GM21576 (cell line): ENCODE data around the gene LRRC4C.
"Not testable (repeated sequence)": the region's sequence is repeated elsewhere in the genome, so short reads cannot be mapped to it uniquely, and the experiment has no call there.

Experiments used
- ATAC-seq: cut with Tn5 transposase; IDR thresholded peaks from one replicate; pipeline ENCODE4 v1.9.1; 2021; ENCODE audit warnings: mild to moderate bottlenecking, moderate library complexity; ENCODE audit not compliant: unreplicated experiment

LRRC4C gene

DNA sequence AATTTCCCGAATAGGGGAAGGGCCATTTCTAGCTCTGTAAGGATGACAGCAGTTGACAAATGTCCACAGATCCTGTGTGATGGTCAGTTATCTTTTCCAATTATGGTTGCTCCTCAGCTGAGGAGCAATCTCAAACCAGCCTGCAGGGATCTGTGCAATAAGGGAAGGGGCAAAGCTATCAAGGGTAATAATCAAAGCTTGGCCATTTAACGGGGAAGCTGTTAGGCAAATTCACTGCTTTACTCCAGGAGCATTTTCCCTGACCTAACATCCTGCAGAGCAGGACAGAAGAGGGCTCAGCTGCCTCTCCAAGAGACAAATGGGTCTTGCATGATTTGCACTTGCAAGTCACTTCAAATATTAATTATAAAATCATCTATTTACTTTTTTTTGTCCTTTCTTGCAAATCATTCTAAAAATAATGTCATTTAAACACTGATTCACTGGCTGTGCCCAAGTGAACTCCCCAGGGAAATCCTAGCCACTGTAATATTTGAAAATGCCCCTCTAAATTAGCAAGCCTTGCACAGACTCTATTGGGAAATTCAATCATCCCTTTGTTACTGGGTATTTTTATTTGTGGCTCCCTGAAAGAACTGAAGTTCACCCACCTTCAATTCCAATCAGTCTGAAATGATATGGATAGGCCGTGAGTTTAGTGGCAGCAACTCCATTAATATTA is 1256.7 kb downstream of the LRRC4C start:
- ATAC-seq, result no peak

DNA sequence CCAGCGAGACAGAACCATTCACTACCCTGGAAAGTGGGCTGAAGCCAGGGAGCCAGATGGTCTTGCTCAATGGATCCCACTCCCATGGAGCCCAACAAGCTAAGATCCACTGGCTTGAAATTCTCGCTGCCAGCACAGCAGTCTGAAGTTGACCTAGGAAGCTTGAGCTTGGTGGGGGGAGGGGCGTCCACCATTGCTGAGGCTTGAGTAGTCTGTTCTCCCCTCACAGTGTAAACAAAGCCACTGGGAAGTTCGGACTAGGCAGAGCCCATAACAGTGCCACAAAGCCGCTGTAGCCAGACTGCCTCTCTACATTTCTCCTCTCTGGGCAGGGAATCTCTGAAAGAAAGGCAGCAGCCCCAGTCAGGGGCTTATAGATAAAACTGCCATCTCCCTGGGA is 1266.9 kb downstream of the LRRC4C start:
- not testable (repeated sequence) for ATAC-seq

DNA sequence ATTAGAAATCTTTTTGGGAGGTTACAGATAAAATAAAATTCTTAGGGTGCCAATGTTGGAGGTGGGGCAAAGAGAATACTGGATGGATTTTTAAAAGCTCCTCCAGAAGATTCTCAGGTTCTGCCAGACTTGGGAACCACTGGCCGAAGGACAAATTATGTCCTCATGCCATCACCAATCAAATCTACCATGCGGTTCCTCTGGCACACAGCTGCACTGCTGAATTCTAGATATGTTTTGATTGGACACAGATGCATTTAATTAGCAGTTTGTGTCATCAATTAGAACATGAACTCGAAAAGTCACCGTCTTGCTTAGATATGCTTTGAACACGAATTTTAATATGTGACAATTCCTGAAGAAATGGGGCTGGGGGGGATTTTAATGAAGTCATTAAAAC is 1269.2 kb downstream of the LRRC4C start:
- ATAC-seq, result no peak

DNA sequence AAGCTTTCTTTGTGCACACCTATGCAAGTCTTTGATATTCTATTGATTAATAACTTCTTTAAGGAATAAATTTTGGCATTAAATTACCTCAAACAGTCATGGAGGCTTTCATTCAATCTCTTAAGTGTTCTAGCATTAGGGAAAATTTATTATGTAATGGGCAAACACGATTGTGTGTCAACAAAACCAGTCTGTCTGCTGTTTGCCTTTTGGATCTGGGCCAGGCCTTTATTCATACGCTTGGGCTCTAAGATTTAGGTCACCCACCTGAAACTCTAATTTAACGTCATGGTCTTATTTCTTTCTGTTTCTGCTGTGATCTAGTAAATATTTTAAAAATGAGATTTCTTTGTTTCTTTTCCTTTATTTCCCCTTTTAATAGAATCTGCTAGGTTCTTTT is 1270.6 kb downstream of the LRRC4C start:
- no peak for ATAC-seq

DNA sequence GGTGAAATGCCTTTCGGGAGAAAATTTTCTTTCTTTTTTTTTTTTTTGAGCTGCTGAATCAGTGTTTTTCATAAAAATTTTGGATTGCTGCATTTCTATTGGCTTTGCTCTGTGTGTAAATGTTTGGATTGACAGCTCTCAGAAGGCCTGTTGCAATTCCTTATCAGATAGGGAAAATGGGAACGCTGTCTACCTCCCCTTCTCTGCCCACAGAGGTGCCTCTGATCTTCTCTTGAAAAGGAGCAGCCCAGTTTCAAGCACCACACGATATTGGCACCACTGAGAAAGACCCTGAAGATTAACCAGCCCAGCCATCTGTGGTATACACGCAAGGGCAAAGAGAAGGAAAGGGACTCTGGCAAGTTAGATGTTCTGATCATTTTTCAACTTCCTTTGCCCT is 1272.2 kb downstream of the LRRC4C start:
- no peak for ATAC-seq

DNA sequence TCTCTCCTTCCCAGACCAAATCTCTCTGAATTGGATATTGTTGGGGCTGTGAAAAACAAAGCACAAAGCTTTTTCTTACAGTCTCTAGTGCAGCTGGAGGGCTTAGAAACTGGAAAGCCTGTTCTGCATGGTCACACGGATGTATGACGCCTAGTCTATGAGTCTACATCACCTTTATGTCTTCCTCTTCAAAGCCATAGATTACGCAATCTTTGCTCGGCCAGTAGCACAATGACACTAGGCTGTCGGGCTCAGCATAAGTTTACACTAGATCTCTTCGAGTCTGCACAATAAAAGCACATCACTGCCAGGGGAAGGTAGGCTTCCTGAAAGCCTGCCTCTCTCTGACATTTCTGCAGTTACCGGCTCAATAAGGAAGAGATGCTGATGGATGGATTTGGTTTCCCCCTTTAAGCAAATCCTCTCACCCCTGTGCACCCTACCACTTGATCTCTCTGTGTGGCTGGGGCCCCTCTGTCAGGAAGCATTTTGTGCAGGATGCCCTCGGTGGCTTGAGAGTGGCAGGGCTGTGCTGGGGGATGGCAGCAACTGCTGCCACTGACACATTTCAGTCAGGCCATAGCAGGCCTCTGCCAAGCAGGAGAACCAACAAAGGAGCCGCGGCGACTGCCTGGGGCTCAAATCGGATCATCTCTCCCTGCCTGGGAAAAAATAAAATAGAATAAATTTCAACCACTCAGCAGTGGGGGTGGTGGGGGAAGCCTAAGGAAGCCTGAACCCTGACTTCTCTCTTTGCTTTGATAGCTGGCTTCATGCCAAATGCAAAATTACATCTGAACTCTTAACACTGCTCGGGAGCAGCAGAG is 1272.8 kb downstream of the LRRC4C start:
- ATAC-seq, result no peak

DNA sequence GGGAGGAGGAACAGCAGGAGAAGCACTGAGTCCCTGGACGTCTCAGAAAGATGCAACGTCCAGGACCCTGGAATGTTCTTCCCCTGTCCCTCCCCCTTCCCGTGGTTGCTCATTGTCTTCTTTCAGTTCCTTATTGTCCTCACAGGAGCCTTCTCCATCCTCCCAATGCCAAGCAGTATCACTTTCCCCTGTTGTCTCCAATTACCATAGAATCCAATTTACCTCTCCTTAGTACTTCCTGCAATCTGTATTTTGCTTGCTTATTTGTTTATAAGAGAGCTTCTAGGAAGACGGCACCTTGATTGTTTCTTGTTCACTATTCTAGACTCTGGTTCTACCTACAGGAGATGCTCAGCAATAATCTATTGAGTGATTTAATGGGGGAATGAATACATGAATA is 1273.7 kb downstream of the LRRC4C start:
- ATAC-seq, result no peak

DNA sequence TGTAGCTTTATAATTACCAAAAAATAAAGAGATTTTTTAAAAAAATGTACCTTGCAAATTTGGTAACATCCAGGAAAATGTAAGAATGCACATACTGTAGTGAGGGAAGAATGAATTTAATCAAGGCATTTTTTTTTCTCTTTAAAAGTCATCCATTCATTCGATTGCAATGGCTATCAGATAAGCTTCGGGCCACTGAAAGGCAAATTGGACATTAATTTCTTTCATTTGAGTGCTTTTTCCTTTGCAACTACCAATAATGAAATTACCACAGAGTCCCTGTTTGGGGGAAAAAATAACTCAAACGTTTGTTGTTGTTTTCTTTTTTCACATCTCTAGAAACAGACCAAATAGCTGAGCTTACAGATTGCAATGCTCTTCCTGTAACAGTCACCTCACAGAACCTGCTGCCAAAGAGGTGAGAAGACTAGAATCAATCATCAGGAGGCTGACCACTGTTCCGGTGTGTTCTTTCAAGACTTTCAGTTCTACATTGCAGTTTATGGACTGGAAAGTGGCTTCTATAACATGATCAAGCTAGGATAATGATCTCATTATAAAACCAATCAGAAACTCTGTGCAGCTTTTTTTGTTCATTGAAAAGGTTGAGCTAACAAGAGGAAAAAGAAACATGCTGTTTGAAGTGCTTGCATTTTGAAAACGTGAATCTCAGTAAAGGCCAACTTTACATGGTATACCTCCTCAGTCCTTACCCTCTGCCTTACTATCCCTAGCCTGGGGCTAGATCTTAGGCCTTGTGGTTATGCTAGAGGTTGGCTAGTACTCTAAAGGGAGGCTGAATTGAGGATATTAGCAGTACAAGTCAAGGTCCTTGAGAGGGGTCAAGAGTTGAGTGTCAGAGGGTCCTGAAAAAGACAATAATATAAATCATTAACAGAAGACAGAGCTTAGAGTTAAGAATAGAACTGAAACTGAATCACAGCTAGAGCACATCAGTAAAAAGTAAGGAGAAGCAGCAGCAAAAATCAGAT is 1276.1 kb downstream of the LRRC4C start:
- peak; percentile 82 for ATAC-seq

DNA sequence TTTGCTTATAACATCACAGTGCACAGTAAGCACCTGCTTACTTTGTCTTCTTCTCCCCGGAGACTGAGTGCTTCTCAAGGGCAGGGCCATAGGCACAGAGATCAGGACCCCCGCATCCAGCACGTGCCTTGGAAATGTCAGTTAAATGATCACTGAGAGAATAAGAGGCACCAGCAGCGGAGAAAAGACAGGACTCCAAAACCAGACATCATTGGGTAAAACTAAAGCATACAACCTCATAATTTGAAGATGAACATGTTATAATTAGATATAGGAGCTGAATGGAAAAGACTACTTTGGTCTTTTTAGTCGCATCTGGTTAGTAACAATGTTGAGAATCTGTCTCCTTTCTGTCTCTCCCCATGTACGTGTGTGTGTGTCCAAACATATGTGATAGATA is 1279.9 kb downstream of the LRRC4C start:
- ATAC-seq, result no peak

DNA sequence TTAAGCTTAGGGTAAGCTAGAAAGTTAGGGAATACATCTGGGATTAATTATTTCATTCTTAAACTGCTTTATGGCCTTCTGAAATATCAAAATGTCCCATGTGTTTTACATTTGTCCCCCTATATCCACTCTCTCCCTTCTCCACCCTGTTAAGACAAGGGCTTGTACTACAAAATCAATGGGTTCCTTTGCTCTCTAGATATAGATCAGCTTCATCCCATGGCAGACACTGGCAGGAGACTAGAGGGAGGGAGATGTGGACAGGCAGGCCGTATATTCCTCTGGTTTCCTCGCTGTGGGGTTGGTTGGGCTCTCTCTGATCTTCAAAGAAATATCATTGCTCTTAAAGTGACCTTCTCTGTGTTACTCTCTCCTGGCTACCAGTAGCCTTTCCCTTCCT is 1281.0 kb downstream of the LRRC4C start:
- ATAC-seq, result no peak

DNA sequence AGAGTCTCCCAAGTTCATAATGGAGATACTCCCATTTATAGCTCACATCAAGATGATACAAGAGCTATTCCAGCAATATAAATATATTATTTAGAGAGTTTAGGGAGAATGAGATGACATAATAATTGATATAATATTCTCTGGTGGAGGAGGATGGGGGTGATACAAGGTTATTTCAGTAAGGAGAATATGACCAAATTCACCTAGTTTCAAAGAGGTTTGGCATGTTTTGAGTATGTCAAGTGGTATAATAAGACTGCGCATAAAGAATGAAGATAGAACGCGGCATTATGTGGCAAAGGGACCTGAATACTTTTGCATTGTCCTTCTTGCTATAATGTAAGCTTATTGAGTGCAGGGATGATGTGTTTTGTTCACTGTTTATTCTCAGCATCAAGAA is 1283.5 kb downstream of the LRRC4C start:
- no peak for ATAC-seq

DNA sequence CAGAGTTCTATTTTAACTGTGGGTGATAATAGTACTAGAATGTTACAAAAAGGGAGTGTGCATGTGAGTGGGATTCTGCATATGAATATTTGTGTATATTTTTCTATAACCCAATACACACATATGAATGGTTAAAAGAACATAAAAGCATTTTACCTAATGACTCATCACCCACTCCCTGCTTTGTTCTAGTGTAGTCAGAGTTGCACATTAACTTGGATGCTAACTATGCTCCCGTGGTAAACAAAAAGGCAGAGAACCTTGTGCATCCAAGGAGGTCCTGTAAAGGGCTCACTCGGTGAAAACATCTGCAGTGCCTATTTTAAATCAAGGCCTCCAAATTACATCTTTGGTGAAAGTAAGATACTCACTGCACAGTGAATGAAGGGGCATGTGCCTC is 1289.4 kb downstream of the LRRC4C start:
- no peak for ATAC-seq

DNA sequence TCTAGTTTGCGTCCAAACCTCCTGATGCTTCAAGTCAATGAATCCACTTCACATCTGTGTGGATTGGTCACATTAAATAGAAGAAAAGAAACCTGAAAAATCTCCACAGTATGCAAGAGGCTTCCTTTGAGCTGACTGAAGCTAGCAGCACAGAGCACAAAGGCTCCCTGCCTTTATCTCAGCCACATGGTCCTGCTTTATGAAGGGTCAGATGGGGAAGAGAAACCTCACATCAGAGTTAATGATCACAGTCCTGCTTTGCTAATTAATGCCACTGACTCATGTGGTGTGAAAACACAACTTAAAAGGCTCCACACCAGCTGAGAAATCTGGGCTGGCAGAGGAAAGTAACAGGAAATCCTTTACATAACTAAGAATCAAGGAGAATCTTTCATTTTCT is 1291.0 kb downstream of the LRRC4C start:
- peak; percentile 88 for ATAC-seq

DNA sequence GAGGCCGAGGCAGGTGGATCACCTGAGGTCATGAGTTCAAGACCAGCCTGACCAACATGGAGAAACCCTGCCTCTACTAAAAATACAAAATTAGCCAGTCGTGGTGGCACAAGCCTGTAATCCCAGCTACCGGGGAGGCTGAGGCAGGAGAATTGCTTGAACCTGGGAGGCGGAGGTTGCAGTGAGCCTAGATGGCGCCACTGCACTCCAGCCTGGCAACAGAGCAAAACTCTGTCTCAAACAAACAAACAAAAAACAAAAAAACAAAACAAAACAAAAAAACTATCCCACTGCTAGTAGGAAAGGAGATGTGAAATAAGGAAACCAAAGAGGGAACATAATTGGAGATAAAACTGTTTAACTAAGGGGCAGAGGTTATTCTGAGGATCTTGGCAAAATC is 1291.6 kb downstream of the LRRC4C start:
- ATAC-seq, result not testable (repeated sequence)

DNA sequence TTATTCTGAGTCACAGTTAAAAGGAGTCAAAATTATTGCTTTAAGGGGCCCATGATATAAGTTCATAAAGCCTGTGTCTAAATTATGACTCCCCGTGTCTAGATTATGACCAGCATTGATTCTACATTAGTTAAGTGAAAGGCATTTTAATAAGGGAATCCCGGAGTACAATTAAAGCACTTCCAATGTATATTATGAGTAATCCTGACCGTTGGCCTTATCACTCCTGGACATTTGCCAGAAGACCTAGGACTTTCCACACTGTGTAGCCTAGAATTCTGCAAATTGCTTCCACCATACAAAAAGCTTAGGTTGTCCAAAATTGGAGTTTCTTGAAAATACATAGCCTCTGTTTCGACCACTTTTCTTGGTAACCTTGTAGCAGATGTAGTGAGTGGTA is 1292.6 kb downstream of the LRRC4C start:
- ATAC-seq, result no peak

DNA sequence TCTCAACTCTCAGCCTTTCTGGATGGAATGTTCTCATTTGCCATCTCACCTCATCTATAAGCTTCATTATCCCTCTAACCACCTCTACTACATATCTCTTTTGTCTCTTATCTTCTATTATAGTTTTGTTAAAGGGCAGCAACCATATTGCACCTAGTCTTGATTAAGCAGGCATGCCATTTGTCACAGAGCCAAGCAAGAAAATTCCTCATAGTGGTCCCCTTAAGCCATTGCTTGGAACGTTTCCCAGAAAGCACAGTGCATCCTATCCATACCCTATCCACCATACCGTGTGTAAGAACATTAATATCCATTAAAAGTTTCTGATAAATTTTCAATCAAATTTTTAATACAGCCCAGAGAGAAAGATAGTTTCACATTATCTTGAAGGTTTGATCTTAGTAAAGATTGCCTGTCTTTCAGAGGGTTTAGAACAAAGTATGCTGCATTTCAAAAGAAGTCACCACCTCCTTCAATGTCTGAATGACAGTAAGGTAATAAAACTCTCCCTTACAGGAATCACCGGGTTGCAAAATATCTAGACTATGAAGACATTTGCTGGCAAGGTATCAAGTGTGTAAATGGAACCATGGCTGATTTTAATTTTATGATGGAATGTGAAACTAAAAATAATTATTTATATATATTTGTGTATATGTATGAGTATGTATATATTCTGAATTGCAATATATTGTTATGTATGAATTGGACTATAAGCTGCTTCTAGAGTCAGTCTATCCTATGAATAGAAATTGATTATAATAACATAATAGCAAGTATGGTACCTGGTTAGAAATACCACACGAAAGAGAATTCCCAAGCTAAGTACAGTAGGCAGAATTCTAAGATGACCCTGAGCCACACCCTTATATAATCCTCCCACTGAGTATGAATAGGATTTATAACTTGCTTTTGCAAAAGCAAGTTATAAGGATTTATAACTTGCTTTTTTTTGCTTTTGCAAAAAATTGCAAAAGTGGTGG is 1296.3 kb downstream of the LRRC4C start:
- ATAC-seq, result no peak

DNA sequence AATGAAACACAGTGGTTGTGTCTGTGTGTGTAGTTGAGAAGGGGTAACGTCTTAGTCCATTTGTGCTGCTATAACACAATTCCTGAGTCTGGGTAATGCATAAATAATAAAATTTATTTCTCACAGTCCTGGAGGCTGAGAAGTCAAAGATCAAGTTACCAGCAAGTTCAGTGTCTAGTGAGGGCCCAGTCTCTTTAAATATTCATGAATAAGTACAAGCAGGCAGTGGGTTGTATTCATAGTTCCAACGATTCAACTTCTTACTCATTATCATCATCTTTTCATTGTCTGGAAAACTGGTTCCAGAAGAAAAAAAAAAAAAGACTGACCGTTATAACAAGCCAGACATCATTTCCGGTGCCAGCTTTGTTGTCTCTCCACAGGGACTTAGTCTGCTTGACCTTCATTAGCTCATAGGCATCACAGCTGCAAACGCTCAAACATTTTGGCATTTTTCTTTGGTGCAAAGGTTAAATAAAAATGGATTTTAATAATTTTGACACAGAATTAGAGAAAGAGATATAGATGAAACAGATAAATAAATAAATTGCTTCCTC is 1297.5 kb downstream of the LRRC4C start:
- no peak for ATAC-seq

DNA sequence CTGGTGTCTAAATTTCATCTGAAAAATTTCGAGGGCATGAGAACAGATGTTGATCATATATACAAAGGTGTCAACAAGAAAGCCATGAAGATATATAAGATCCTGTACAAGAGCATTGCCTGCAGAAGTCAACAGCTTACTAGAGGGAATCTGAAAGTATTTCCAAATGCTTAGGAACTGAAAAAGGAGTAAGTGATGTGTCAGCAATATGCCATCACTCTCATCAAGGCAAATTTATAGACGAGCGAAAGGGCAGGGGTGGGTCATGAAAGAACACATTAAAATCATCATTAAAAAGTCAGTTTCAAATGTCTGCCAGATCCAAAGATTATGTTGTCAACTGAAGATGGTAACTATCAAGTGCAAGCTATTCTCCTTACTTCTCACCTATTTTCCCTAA is 1299.0 kb downstream of the LRRC4C start:
- ATAC-seq, result no peak

DNA sequence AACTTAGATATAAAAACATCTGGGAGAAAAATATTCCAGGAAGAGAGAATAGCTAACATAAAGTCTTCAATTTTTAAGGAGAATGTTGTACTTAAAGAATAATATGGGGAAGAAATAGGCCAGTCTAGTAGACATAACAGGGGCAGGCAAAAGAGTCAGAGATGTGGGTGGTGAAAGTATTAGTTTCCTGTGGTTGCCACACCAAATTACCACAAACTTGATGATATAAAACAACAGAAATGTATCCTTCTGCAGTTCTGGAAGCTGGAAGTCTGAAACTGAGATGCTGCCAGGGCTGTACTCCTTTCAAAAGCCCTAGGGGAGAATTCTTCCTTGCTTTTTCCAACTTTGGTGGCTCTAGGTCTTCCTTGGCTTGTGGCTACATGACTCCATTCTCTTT is 1309.7 kb downstream of the LRRC4C start:
- no peak for ATAC-seq

DNA sequence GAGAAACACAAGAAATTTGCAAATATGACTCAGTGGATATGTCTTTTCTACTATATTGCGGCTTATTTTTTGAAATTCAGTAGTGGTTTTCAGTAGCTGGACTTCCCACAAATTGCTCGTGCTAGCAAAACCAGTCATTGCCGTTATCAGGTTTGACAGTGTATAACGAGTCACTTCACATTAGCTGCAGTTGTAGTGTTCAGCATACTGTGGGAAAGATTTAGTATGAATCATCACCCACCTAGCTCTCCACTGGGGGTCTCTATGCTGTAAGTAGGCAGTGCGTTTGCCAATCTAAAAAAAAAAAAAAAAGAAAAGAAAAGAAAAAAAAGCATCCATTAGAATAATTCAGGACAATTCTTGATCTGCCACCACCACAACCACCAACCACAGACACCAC is 1318.9 kb downstream of the LRRC4C start:
- no peak for ATAC-seq
